ENCODE measurements around the gene ITPK1. TPM values are rescaled to one million over a fixed set of nuclear protein-coding genes. Genes with fewer than 3 reads are reported as not detected.

The ITPK1 gene
- total RNA-seq, 2 experiments from 2014 or later: 87.0 to 87.4 TPM

- Mint-ChIP-seq H3K27me3 (peaks cover 10% of the 10 kb centered on the region), H3K9me3 (peaks cover 16% of the 10 kb centered on the region), H3K4me3 (no peak overlapping the region), H3K4me1 (peaks cover 23% of the 10 kb centered on the region), H3K27ac (no peak overlapping the region), H3K36me3 (no peaks in the 10 kb centered on the region)
- DNase-seq: no peak
Measured at GRCh38 chr14:92895352-92895878, 220.3 kb downstream of the ITPK1 start.

GRCh38 chr14:92892589-92892988 lies 223.1 kb downstream of the ITPK1 start:
- peaks cover 11% of the 10 kb centered on the region for H3K4me1 Mint-ChIP-seq
- H3K36me3 Mint-ChIP-seq: no peaks in the 10 kb centered on the region
- H3K4me3 Mint-ChIP-seq: no peak overlapping the region
- H3K27ac Mint-ChIP-seq: no peak overlapping the region
- peaks cover 10% of the 10 kb centered on the region for H3K27me3 Mint-ChIP-seq
- peaks cover 14% of the 10 kb centered on the region for H3K9me3 Mint-ChIP-seq
- no peak for DNase-seq

GRCh38 chr14:92890830-92891588 lies 224.7 kb downstream of the ITPK1 start:
- peaks cover 1% of the 10 kb centered on the region for H3K27me3 Mint-ChIP-seq
- H3K27ac Mint-ChIP-seq: no peak overlapping the region
- H3K4me3 Mint-ChIP-seq: no peak overlapping the region
- no peak for DNase-seq
- peaks cover 14% of the 10 kb centered on the region for H3K9me3 Mint-ChIP-seq
- no peaks in the 10 kb centered on the region for H3K36me3 Mint-ChIP-seq
- H3K4me1 Mint-ChIP-seq: peaks cover 5% of the 10 kb centered on the region

GRCh38 chr14:92888896-92889295 lies 226.8 kb downstream of the ITPK1 start:
- peaks cover 12% of the 10 kb centered on the region for H3K9me3 Mint-ChIP-seq
- H3K27ac Mint-ChIP-seq: no peak overlapping the region
- H3K4me3 Mint-ChIP-seq: no peak overlapping the region
- no peak for DNase-seq
- H3K36me3 Mint-ChIP-seq: no peaks in the 10 kb centered on the region
- peaks cover 11% of the 10 kb centered on the region for H3K27me3 Mint-ChIP-seq
- peaks cover 5% of the 10 kb centered on the region for H3K4me1 Mint-ChIP-seq

- no peaks in the 10 kb centered on the region for H3K9me3 Mint-ChIP-seq
- no peak overlapping the region for H3K27ac Mint-ChIP-seq
- peaks cover 18% of the 10 kb centered on the region for H3K27me3 Mint-ChIP-seq
- DNase-seq: no peak
- H3K36me3 Mint-ChIP-seq: no peaks in the 10 kb centered on the region
- H3K4me1 Mint-ChIP-seq: no peaks in the 10 kb centered on the region
- H3K4me3 Mint-ChIP-seq: no peak overlapping the region
Measured at GRCh38 chr14:92887157-92887556, 228.6 kb downstream of the ITPK1 start.

Other genes with a start within 250 kb of the ITPK1 start
- gene CHGA, start 192.8 kb downstream of the ITPK1 start, total RNA-seq: not detected
- 10 to 100 TPM; 16.6 to 16.7 TPM for gene MOAP1, start 69.0 kb upstream of the ITPK1 start, total RNA-seq
- gene LYSET, start 69.4 kb upstream of the ITPK1 start, total RNA-seq: 10 to 100 TPM; 14.3 to 14.5 TPM
- gene GON7, start 91.1 kb upstream of the ITPK1 start, total RNA-seq: 10 to 100 TPM; 20.3 to 21.3 TPM
- 10 to 100 TPM; 41.3 to 41.6 TPM for gene UBR7, start 91.3 kb upstream of the ITPK1 start, total RNA-seq
- gene BTBD7, start 217.1 kb upstream of the ITPK1 start, total RNA-seq: 10 to 100 TPM; 14.3 to 14.9 TPM
- not detected for gene COX8C, start 231.3 kb upstream of the ITPK1 start, total RNA-seq

Measured in activated naive CD8-positive, alpha-beta T cell treated with anti-CD3 and anti-CD28 coated beads for 36 hours (primary cell).